ENCODE results near the gene OCIAD2. TPM values are rescaled to one million over a fixed set of nuclear protein-coding genes. Genes with fewer than 3 reads are reported as not detected.
"Not testable (repeated sequence)": the region's sequence is repeated elsewhere in the genome, so short reads cannot be mapped to it uniquely, and the experiment has no call there.

OCIAD2 gene
- total RNA-seq, 2 donors from 2014 or later = 65.7 to 73.9 TPM

GRCh38 chr4:48879561-48880442 is 26.8 kb downstream of the OCIAD2 start:
- no peaks in the 10 kb centered on the region for H3K36me3 ChIP-seq (ENCODE audit: control insufficient read depth, insufficient read depth, low read length)
- H3K4me1 Mint-ChIP-seq = no peaks in the 10 kb centered on the region
- H3K9me3 ChIP-seq (ENCODE audit: control insufficient read depth, low read length) = no peaks in the 10 kb centered on the region
- no peaks in the 10 kb centered on the region for H3K27me3 ChIP-seq (ENCODE audit: control insufficient read depth, insufficient read depth, low read length, poor library complexity, severe bottlenecking)
- H3K27ac ChIP-seq (ENCODE audit: low read depth, low read length) = no peak overlapping the region
- no peak for DNase-seq
- no peaks in the 10 kb centered on the region for H3K4me1 ChIP-seq (ENCODE audit: control insufficient read depth, insufficient read depth, low read length)
- H3K27ac Mint-ChIP-seq = no peak overlapping the region
- no peaks in the 10 kb centered on the region for H3K9me3 Mint-ChIP-seq
- no peak overlapping the region for H3K4me3 Mint-ChIP-seq
- no peak overlapping the region for H3K9ac ChIP-seq (ENCODE audit: extremely low read depth, low read length, poor library complexity, severe bottlenecking)
- 77 to 97% methylated on average over 4 to 9 of the region's 9 CpGs for WGBS, 2 experiments (ENCODE audit: insufficient coverage in 1 of 2, insufficient read length in 1 of 2)
- TF ChIP-seq, protein P1, sequence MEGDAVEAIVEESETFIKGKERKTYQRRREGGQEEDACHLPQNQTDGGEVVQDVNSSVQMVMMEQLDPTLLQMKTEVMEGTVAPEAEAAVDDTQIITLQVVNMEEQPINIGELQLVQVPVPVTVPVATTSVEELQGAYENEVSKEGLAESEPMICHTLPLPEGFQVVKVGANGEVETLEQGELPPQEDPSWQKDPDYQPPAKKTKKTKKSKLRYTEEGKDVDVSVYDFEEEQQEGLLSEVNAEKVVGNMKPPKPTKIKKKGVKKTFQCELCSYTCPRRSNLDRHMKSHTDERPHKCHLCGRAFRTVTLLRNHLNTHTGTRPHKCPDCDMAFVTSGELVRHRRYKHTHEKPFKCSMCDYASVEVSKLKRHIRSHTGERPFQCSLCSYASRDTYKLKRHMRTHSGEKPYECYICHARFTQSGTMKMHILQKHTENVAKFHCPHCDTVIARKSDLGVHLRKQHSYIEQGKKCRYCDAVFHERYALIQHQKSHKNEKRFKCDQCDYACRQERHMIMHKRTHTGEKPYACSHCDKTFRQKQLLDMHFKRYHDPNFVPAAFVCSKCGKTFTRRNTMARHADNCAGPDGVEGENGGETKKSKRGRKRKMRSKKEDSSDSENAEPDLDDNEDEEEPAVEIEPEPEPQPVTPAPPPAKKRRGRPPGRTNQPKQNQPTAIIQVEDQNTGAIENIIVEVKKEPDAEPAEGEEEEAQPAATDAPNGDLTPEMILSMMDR (conservative IDR thresholded peaks at IDR 0.05) = no peak
- H3K36me3 Mint-ChIP-seq (ENCODE audit: low read depth) = no peaks in the 10 kb centered on the region
- H3K27me3 Mint-ChIP-seq (ENCODE audit: insufficient read depth) = no peaks in the 10 kb centered on the region
- no peak overlapping the region for H3K4me3 ChIP-seq (ENCODE audit: low read length)

GRCh38 chr4:48877827-48878535 is 28.6 kb downstream of the OCIAD2 start:
- no peaks in the 10 kb centered on the region for H3K36me3 ChIP-seq (ENCODE audit: control insufficient read depth, insufficient read depth, low read length)
- peaks cover 5% of the 10 kb centered on the region for H3K9me3 Mint-ChIP-seq
- H3K4me1 ChIP-seq (ENCODE audit: control insufficient read depth, insufficient read depth, low read length) = no peaks in the 10 kb centered on the region
- 94% methylated on average over 1 of the region's 1 CpG; no CpG with 5 or more reads in 1 of the 2 experiments for WGBS, 2 experiments (ENCODE audit: insufficient coverage in 1 of 2, insufficient read length in 1 of 2)
- H3K4me1 Mint-ChIP-seq = no peaks in the 10 kb centered on the region
- no peak overlapping the region for H3K27ac ChIP-seq (ENCODE audit: low read depth, low read length)
- no peaks in the 10 kb centered on the region for H3K36me3 Mint-ChIP-seq (ENCODE audit: low read depth)
- H3K27me3 Mint-ChIP-seq (ENCODE audit: insufficient read depth) = no peaks in the 10 kb centered on the region
- DNase-seq = no peak
- H3K4me3 Mint-ChIP-seq = no peak overlapping the region
- H3K27me3 ChIP-seq (ENCODE audit: control insufficient read depth, insufficient read depth, low read length, poor library complexity, severe bottlenecking) = no peaks in the 10 kb centered on the region
- no peak overlapping the region for H3K9ac ChIP-seq (ENCODE audit: extremely low read depth, low read length, poor library complexity, severe bottlenecking)
- no peak overlapping the region for H3K27ac Mint-ChIP-seq
- TF ChIP-seq, protein P1 (conservative IDR thresholded peaks at IDR 0.05) = no peak
- H3K9me3 ChIP-seq (ENCODE audit: control insufficient read depth, low read length) = no peaks in the 10 kb centered on the region
- no peak overlapping the region for H3K4me3 ChIP-seq (ENCODE audit: low read length)

- H3K36me3 ChIP-seq (ENCODE audit: control insufficient read depth, insufficient read depth, low read length) = peaks cover 18% of the 10 kb centered on the region
- 92 to 100% methylated on average over 2 to 4 of the region's 4 CpGs for WGBS, 2 experiments (ENCODE audit: insufficient coverage in 1 of 2, insufficient read length in 1 of 2)
- not testable (repeated sequence) for H3K27ac Mint-ChIP-seq; H3K4me1 ChIP-seq (ENCODE audit: control insufficient read depth, insufficient read depth, low read length); H3K4me1 Mint-ChIP-seq; H3K27ac ChIP-seq (ENCODE audit: low read depth, low read length); H3K4me3 Mint-ChIP-seq; H3K9me3 ChIP-seq (ENCODE audit: control insufficient read depth, low read length); H3K4me3 ChIP-seq (ENCODE audit: low read length); H3K27me3 Mint-ChIP-seq (ENCODE audit: insufficient read depth); DNase-seq; H3K27me3 ChIP-seq (ENCODE audit: control insufficient read depth, insufficient read depth, low read length, poor library complexity, severe bottlenecking); H3K9ac ChIP-seq (ENCODE audit: extremely low read depth, low read length, poor library complexity, severe bottlenecking)
- Mint-ChIP-seq H3K9me3 (peaks cover 30% of the 10 kb centered on the region), H3K36me3 (ENCODE audit: low read depth) (peaks cover 13% of the 10 kb centered on the region)
These were observed 41.9 kb downstream of the OCIAD2 start for GRCh38 chr4:48864696-48865095.

All from endodermal cell (in vitro differentiated cells).